ENCODE results near the gene COL4A1.

Gene COL4A1

DNA sequence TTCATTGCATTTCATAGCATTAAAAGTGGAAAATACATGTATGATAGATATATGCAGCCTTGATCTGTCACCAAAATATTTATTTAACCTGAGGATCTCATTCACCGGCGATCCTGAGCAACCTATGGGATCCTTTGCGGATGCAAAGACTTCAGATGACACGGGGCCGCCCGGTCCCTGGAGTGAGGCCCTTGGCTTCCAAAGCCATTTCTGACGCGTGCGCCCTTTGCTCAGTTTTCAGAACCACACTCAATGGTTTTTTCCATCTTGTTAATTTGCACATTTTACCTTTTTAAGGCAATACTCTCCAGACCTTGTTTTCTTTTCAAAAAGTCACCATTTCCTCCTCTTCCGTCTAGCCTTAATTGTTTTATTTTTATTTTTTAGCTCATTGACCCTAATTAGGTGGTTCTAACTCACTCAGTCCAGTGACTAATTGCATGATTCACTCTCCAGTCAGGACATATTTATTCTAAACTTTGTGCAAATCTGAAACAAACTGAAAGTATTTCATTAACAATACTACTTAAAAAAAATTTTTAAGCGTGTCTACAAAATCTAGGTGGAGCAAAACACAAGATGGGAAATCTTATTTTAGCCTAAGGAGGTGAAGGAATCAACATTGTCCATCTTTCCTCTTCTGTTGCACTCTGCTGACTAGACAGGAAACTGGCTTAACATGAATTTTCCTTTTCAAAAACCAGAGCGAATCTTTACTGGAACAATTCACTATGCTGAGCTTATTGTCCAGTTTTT is 47.9 kb downstream of the COL4A1 start:
- DNase-seq (ENCODE audit: low read depth, low spot score), result no peak

DNA sequence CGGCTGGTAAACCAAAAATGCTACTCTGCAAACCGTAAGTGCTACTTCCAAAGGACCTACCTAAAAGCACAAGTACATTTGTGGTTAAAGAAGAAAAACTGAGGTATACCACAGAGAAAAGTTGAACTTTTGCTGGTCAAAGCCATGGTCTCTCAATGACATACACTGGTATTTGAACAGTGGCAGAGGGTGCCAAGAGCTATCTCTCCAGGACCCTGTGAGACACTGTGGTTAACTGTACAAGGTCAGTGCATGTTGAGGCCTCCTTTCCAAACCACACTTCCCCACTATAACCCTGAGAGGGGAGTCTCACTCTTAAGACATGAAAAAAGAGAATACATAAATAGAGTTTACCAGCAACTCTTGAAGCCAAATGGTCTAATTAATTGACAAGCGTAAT is 49.5 kb downstream of the COL4A1 start:
- no peak for DNase-seq (ENCODE audit: low read depth, low spot score)

DNA sequence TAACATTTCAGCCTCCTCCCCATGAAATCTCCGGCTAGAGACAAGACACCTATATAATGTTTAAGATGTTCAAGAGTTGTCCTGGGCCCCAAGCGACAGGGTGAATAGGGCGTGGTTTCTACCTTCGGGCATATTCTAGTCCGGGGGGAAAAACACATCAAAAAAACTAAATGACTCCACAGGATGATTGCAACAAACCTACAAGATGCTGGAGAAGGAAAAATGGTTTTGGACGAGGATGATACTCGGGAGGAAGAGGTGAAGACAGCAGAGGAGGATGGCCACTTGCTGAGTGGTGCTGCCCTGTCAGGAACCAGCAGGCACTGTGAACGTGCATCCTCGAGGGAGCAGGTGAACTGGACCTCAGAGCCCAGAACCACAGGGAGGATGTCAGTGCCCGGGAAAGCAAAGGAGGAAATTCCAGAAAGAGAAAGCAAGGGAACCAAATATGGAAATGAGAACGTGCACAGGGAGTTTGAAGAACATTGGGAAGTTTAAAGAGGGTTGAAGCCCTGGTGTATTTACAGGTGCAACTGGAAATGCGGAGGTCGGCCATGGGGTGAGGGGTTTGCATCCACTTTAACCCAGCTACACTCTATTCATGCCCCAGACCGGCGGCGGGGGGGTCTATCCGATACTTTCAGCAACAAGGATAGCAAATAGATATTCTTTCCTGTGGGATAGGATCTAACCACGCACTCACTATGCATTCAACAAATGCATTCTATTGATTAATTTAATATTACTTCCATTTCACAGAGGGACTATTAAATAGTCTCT is 50.6 kb downstream of the COL4A1 start:
- DNase-seq (ENCODE audit: low read depth, low spot score), result no peak

DNA sequence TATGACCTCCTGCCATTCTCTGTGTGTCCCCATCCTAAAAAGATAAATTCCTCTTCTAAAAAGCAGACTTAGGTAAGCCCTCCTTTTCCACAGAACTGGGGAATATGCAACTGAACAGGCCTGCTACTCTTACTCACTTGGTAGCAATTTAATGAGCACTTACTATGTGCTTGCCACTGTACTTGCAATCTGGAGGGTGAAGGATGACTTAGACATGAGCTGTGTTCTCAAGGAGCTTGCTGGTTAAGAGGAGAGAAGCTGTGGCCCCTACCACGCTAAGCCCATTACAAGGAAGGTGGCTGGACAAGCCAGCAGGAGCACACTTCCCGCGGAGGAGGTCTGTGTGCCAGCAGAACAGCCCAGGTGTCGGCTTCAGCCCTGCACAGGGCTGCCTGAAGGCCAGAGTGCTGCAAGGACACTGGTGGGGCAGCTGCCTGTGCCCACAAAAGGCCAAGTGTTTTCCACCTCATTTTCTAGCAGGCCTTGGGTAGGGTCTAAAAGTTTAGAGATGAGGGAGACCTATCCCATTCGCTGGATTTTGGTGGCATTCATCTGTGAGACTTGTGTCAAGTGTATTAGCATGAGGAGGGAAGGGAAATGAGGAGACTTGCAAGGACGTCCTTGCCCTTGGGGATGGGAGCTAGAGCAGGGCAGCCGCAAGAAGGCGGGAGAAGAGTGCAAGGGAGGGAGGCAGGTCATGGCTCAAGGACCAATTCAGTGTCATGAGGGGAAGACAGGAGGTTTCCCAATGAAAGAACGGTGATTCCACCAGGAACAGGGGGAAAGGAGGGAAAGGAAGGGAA is 52.0 kb downstream of the COL4A1 start:
- DNase-seq (ENCODE audit: low read depth, low spot score), result no peak

DNA sequence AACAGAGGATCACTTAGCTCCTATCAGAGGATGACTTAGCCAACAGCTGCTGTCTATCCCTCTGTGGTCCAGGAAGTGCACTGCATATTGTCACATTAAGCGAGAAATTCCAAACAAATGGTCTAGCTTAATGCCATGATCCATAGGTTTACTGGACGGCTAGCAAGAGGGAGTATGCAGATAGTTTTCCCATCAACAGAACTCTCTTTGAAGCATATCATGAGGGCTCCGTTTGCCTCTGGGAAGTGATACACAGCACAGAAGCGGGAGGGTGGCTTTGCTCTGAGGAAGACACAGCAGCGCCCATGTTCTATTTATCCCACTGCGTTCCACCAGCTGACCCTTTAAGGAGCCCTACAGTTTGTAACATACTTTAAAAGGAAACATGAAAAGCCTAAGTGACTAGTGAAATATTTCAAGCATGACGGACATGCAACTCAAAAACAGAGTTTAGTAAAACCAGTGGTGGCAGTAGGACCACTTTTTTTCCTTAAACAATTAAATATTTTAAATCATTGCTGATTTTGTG is 52.7 kb downstream of the COL4A1 start:
- DNase-seq (ENCODE audit: low read depth, low spot score), result no peak

DNA sequence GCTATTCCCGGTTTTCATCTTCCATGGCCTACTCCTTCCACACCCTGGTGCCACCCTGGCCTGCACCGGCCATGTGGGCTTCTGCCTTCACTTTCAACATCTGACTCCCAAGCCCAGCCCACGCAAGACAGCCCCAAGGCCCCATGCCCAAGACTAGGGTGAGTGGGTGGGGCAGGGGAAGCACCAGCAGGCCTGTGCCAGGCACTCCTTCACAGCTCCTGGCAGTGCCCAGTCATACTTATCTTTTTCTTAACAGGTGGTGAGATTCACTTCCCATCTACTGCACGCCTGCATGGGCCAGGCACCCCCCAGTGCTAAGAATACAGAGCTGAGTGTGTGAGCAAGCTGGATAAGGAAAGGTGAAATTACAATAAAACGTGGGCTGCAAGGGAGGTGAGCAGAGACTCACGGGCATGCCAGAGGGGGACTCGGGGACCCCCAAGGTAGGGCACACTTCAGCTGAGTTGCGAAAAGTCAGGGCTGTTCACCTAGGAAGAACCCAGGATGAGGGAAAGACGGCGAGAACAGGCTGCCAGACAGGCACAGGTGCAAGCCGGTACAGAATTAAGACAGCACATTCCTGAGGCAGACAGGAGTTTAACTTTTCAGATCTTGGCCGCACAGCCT is 55.7 kb downstream of the COL4A1 start:
- no peak for DNase-seq (ENCODE audit: low read depth, low spot score)

DNA sequence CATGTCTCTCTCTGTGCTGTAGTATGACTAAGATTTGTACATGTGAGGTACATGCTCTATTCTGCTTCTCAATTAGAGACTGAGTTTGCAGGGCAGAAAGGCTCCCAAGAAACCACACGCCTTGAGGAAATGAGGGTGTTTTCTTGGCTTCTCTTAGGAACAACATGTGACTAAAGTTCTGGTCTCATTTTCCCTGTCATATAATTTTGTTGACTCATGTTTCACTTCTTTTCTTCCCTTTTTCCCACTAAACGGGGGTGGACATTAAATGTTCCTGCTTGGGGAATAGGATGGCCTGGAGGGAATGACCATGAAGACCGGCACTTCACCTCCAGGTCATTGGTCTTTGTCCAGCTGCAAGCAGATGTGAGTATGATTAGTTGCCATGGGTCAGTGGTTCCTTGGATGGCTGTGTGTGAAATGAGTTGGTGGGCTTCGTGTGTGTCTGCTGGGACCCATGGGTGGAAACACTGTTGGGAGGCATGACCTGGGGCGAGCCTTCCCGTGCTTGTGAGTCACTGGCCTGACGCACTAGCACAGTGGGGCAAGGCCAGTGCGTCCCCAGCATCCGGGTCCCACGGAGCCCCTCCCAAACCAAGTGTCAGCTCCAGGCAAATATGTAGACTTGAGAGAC is 56.6 kb downstream of the COL4A1 start:
- no peak for DNase-seq (ENCODE audit: low read depth, low spot score)

DNA sequence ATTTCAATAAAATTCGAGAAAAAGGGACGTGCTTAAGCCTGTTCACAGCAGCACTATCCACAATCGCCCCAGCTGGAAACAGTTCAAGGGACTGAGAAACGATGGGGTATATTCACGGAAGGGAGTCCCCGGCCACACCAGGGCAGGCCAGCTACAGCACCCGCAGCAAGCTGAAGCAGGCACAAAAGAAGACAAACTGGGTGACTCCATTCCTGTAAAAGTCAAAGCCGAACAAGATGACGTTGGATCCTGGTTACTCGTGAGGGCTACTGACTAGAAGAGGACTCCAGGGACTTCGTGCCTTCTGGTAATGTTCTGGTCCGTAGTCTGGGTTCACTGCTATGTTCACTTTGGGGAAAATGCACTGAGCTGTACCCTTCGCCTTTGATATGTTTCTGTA is 57.6 kb downstream of the COL4A1 start:
- no peak for DNase-seq (ENCODE audit: low read depth, low spot score)

DNA sequence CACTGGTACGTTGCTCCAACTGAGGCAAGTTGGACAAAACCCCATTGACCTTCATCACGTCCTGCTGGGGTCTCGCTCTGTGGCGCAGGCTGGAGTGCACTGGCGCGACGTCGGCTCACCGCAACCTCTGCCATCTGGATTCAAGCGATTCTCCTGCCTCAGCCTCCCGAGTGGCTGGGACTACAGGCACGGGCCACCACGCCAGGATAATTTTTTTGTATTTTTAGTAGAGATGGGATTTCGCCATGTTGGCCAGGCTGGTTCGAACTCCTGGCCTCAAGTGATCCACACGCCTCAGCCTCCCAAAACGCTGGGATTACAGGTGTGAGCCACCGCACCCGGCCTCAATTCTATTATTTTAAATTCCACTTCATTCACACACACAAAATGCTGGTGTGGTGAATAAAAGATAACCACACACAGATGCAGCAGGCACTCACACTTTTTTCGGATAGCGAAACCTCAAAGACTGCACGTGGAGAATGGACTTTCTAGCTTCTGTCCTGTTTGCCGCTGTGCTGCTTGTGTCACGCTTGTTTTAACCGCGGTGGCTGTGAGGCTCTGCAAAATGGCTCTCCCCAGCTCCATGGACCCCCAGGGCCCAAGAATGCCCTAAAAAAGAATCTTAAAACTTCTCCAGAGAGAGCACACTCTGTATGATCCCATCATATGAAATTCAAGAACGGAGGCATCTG is 58.4 kb downstream of the COL4A1 start:
- DNase-seq (ENCODE audit: low read depth, low spot score), result no peak

DNA sequence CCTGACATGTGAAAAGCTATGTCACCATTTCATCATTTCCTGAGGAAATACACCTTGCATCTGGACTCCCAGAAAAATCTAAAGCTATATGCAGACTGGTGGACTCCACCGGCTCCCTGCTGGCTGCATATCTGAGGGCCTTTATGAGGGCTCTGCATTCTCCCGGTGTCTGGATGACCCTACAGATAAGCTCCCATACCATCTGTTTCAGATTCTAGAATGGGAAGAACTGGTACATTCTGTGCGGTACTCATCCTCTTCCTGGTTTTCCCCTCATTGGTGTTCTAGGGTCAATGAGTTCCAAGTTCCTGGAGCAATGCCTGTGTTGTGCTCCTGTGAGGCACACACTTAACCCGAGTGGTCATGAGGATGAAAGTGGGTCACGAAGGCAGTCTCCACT is 60.4 kb downstream of the COL4A1 start:
- no peak for DNase-seq (ENCODE audit: low read depth, low spot score)

DNA sequence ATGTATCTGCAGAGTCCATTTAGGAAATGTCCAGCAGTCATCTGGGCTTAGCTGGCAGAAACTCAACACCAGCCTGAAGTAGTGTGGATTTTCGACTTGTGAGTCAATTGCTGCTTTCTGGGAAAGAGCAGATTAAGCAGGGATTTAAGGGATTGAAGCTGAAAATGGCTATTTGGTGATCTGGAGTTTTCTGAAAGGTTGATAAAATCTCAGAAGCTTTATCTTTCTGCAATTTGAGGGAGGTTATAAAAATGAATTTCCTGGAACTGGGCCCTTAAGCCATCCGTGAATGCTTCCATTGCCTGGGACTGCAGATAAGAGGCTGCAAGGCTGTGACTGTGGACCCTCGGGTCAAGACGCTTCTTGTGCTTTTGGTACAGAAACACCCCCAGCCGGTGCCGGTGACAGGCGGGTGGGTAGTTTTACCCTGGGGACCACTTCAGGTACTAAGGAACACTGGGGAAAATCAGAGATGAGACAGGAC is 61.5 kb downstream of the COL4A1 start:
- no peak for DNase-seq (ENCODE audit: low read depth, low spot score)

DNA sequence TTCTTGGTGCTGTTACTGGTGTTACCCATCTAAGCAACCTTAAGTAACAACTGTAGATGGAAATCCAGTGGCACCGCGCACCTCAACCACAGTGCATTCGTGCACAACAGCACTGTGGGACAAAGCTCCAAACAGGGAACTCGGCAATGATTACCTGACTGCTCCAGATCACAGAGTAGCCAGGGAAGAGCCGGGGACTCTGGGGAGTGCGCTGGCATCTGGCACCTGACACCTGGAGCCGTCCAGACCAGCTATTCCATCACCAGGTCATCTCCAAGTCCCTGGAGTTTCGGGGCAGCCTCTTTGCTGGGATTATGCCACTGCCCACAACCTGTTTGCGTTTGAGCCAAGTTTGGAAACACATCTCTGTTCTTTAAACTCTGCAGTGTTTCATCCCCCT is 62.0 kb downstream of the COL4A1 start:
- no peak for DNase-seq (ENCODE audit: low read depth, low spot score)

DNA sequence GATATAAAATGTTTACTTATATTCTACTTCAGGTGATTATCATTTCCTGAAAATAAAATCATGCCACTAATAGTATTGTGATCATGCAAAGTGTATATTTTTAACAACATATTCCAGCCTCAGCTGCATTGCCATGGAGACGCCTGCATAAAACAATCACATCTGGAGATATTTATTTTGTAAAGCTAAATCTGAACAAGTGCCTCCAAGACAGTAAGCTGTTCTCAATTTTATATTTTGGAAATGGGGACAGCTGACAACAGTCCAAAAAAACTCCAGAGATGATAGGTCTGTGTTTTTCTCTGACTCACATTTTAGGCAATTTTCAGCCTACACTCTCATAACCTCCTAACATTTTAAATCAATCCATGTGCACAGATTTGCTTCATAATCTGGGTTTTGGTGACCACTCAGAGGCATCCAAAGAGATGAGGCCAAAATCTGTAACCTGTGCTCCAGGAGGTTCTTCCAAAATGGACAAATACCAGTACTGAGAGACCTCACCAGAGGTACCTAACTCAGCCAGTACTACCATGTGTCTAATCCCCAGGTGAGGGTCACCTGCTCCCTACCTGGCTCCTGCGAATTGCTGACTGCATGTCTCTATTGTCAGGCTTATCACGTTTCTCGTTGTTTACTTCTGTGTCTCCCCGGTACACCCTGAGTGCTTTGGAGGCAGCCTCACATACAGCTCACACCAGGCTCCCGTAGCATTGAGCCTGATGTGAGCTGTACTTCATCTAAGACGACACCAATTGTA is 62.7 kb downstream of the COL4A1 start:
- DNase-seq (ENCODE audit: low read depth, low spot score), result no peak

DNA sequence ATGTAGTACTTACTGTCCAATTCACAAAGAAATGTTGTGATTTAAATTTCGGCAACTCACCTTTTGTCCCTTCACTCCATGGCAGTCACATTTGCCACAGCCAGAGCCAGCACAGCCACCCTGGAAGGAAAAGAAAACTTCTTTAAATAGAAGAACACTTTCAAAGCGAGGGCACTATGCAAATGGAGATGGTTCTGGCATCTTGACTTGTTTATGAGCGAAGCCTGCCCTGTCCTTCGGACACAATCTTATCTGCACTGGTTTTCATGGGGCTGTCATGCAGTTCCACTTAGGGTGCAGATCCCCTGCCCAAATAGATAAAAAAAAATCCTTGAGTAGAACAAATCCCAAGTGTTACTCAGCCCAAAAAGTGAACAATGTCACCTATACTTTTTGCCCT is 64.3 kb downstream of the COL4A1 start:
- DNase-seq (ENCODE audit: low read depth, low spot score), result no peak

DNA sequence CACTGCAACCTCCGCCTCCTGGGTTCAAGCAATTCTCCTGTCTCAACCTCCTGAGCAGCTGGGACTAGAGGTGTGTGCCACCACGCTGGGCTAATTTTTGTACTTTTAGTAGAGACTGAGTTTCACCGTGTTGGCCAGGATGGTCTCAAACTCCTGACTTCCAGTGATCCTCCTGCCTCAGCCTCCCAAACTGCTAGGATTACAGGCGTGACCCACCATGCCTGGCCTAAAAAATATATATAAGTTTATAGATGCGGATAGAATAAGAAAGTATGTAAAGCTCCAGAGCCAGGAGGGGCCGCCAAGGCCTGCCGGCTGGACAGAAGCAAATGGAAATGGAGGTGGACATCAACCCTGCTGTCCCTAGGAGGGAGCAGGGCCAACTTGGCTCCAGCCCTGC is 66.0 kb downstream of the COL4A1 start:
- no peak for DNase-seq (ENCODE audit: low read depth, low spot score)

DNA sequence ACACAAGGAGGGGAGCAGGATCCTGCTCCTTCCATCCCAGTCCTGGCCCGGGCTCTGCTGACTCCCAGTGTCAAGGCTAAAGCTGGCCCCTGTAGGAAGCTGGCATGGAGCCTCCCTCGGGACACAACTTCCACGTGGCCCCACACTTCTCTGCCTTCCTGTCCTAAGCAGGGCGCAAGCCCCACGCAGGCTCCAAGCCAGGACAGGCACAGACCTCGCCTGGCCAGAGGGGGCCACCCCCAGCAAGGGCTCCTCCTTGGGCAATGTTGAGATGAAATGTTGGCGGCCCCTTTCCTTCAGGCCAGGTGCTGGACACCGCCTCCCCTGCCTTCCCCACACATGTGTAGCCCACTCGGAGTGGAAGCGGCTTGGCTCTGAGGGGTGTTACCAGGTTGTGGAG is 66.6 kb downstream of the COL4A1 start:
- no peak for DNase-seq (ENCODE audit: low read depth, low spot score)

DNA sequence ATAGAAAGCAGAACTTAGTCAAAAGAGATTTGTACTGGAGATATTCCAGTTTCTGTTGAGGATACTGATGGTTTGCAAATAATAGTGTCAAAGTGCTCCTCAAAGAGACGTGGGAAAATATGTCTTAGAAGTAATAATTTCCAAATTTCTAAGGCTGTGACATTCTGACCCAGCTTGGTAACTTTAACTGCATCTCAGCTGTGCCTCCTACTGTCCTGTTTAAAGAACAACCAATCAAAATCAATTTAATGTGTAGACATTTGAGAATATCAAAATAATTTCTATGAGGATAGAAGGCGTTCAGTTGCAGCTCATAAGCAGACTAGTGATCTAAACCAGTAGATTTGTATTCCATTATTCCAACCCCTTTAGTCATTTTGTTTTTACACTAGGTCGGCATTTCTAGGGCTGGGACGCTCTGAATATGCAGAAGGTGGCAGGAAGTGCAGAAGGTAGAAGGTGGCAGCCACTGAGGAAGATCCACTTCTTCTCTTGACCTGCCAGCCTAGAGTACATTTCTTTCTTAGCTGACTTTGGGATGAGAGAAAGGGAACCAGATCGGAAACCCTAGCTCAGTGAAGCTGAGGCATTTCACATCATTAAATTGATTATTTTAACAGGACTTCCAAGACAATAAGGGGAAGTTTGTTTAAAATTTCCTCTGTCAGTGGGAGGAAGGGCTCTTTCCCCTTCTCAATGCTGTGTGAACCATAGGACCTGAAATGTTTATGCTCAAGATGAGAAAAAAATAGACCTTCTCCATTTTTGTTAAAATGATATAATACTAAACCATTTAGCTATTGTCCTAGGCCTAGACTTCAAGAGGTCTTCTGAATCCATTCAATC is 67.5 kb downstream of the COL4A1 start:
- no peak for DNase-seq (ENCODE audit: low read depth, low spot score)

DNA sequence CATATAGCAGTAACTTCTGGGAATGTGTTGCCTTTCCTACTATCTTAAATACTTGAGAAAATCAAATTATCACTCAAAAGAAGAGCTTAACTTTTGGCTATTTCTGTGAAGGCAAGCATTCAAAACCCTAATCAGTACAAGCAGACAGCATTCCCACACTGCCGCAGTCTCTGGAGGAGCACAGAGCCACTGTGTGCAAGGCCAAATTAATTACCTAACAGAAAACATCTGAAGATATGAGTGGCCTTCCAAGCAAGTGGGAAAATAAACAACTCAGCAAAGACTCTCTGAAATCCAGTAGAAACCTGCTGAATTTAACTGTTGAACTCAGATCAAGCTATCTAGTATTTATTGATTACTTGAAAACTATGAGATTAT is 68.2 kb downstream of the COL4A1 start:
- DNase-seq (ENCODE audit: low read depth, low spot score), result no peak

Measured in activated CD4-positive, CD25-positive, alpha-beta regulatory T cell treated with anti-CD3 and anti-CD28 coated beads, Interleukin-2, amount 50 U/mL, for 16 hours (primary cell).